Gastrocnemius medialis (tissue), 4 donors: Measurements from ENCODE around the gene PIGT. TPM values are rescaled to one million over a fixed set of nuclear protein-coding genes. Genes with fewer than 3 reads are reported as not detected.

Experiments
- ATAC-seq, 2 donors: fragments of 150-250 bp; one replicate each; pipeline ENCODE4 v1.9.1; 2016
- DNase-seq, 2 donors: peaks; one replicate each; pipeline ENCODE4 v3.0.0-alpha.2; 2019
- H3K27ac ChIP-seq, 4 donors: fragments of 200-600 bp; sonication (generic); 1 replicate in 1 of 4; 2 replicates in 3 of 4; pipeline ENCODE4 v1.5.1; 2016 to 2018; ENCODE audit warnings: mild to moderate bottlenecking in 2 of 4, moderate library complexity in 1 of 4
- H3K27me3 ChIP-seq, 3 donors: fragments of 200-600 bp; sonication (generic) in 2 of 3; 1 replicate in 1 of 3; 2 replicates in 2 of 3; pipeline versions ENCODE4 v1.5.1 to v1.6.0; 2016 to 2019; ENCODE audit warnings: mild to moderate bottlenecking in 1 of 3, moderate library complexity in 1 of 3
- H3K36me3 ChIP-seq, 2 donors: fragments of 200-600 bp; sonication (generic) in 1 of 2; one replicate each; pipeline ENCODE4 v1.5.1; 2017 to 2018
- H3K4me1 ChIP-seq, 2 donors: fragments of 200-600 bp; sonication (generic) in 1 of 2; one replicate each; pipeline ENCODE4 v1.5.1; 2016 to 2017; ENCODE audit warnings: mild to moderate bottlenecking in 2 of 2
- H3K4me3 ChIP-seq, 4 donors: fragments of 200-600 bp; sonication (generic) in 3 of 4; 1 replicate in 1 of 4; 2 replicates in 3 of 4; pipeline ENCODE4 v1.5.1; 2016 to 2019; ENCODE audit warnings: mild to moderate bottlenecking in 2 of 4
- H3K9me3 ChIP-seq, 3 donors: fragments of 200-600 bp; sonication (generic) in 2 of 3; 1 replicate in 1 of 3; 2 replicates in 2 of 3; pipeline ENCODE4 v1.5.1; 2016 to 2019
- POLR2A ChIP-seq, 2 donors: fragments of 450-650 bp; IDR thresholded peaks; one replicate each; pipeline ENCODE4 v1.6.1; 2017; ENCODE audit warnings: antibody characterized with exemption in 2 of 2, mild to moderate bottlenecking in 2 of 2, moderate library complexity in 2 of 2
- in situ Hi-C, 4 donors: fragments of 200-750 bp; cut with MboI; loops; one replicate each; pipeline versions ENCODE4 v1.15.0 to v1.8.0; 2017; ENCODE audit warnings: low sequenced_read_pairs in 4 of 4
- intact Hi-C: fragments of 100-400 bp; cut with DNase I; formaldehyde crosslinking; loops from one replicate; pipeline ENCODE4 v1.15.1; 2023; ENCODE audit warnings: low total_unique reads
- total RNA-seq, 4 donors: library from RNA; depleted of rRNA; stranded (reverse); fragments of >200 nt; gene quantifications; one replicate each; pipeline versions ENCODE4 v1.1.0 to v1.2.3, GENCODE V29; 2016
- TF ChIP-seq, protein P1 (sequence below), 5 experiments: fragments of 450-650 bp in 3 of 5; fragments of 200-600 bp in 2 of 5; sonication (generic) in 2 of 5; IDR thresholded peaks in 4 of 5; conservative IDR thresholded peaks in 1 of 5; 1 replicate in 4 of 5; 2 replicates in 1 of 5; pipeline ENCODE4 v1.5.1; 2016 to 2019; ENCODE audit warnings: antibody characterized with exemption in 5 of 5, mild to moderate bottlenecking in 3 of 5, moderate library complexity in 3 of 5

Gene PIGT
- total RNA-seq, 4 donors from 2014 or later: 45.9 to 118 (median 94.2) TPM

DNA sequence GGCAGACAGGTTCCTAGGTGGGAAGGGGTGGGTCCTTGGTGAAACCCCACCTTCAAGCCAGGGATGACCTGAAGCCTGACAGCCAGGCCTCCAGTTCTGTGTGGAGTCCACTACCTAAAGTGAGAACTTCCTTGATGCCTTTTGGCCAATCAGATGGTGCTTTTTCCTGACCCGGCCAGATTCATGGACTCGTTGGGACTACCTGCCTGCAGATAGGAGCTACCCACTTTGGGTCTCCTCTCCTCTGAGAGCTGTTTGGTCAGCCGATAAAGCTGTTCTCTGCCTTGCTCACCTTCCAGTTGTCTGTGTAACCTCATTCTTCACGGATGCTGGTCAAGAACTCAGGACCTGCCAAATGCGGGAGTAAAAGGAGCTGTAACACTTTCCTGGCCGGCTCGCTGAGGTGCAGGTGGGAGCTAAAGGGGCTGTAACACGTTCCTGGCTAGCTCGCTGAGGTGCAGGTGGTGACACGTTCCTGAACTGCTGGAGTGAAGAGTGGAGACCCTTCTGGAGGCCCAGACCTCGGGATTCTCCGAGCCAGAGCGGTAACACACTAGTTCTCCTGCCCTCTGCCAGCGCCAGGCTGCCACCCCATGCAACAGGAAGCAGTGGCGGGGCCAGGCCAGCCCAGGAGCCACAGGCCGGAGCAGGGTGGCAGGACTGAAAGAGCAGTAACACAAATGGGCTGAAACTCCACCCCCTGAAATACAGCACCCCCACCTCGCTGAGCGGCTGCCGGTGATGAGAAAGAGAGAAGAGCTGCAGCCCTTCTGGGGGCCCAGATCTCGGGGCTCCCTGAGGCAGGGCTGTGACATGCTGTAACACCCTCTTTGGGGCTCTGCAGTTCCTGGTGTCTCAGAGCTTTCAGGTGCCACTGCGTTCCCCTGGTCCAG lies 21.5 kb upstream of the PIGT start:
- Histone ChIP-seq H3K27me3 (no peaks in the 10 kb centered on the region), H3K36me3 (no peaks in the 10 kb centered on the region), H3K4me1 (no peaks in the 10 kb centered on the region), H3K4me3 (no peak overlapping the region), H3K9me3 (no peaks in the 10 kb centered on the region), H3K27ac (no peak overlapping the region)
- DNase-seq (no peak), ATAC-seq (no peak)
- intact Hi-C loops (no loop called here), in situ Hi-C loops (no loop called here)
- TF ChIP-seq POLR2A (IDR thresholded peaks at IDR 0.05): no peak
- TF ChIP-seq, protein P1, sequence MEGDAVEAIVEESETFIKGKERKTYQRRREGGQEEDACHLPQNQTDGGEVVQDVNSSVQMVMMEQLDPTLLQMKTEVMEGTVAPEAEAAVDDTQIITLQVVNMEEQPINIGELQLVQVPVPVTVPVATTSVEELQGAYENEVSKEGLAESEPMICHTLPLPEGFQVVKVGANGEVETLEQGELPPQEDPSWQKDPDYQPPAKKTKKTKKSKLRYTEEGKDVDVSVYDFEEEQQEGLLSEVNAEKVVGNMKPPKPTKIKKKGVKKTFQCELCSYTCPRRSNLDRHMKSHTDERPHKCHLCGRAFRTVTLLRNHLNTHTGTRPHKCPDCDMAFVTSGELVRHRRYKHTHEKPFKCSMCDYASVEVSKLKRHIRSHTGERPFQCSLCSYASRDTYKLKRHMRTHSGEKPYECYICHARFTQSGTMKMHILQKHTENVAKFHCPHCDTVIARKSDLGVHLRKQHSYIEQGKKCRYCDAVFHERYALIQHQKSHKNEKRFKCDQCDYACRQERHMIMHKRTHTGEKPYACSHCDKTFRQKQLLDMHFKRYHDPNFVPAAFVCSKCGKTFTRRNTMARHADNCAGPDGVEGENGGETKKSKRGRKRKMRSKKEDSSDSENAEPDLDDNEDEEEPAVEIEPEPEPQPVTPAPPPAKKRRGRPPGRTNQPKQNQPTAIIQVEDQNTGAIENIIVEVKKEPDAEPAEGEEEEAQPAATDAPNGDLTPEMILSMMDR (IDR thresholded peaks at IDR 0.05 in 4 of 5, conservative IDR thresholded peaks at IDR 0.05 in 1 of 5): no peak

DNA sequence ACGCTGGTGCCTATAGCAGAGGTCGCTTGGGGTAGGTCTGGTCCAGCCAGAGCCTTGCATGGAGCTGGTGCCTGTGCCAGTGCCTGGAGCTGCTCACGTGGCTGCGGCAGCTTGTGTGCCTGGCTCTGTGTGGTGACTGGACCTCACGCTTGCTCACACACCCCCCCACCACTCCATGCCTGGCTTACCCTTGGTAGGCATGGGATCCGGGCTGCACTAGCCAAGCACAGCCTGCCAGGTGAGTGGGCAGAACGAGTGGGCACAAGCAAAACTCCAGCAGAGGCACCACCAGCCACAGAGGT lies 20.9 kb upstream of the PIGT start:
- H3K27ac ChIP-seq: no peak overlapping the region
- H3K36me3 ChIP-seq: no peaks in the 10 kb centered on the region
- H3K9me3 ChIP-seq: no peaks in the 10 kb centered on the region
- ATAC-seq (no peak), DNase-seq (no peak)
- H3K4me3 ChIP-seq: no peak overlapping the region
- H3K27me3 ChIP-seq: no peaks in the 10 kb centered on the region
- intact Hi-C loops (no loop called here), in situ Hi-C loops (no loop called here)
- H3K4me1 ChIP-seq: no peaks in the 10 kb centered on the region
- no peak for TF ChIP-seq POLR2A (IDR thresholded peaks at IDR 0.05)
- TF ChIP-seq, protein P1 (IDR thresholded peaks at IDR 0.05 in 4 of 5, conservative IDR thresholded peaks at IDR 0.05 in 1 of 5): no peak

DNA sequence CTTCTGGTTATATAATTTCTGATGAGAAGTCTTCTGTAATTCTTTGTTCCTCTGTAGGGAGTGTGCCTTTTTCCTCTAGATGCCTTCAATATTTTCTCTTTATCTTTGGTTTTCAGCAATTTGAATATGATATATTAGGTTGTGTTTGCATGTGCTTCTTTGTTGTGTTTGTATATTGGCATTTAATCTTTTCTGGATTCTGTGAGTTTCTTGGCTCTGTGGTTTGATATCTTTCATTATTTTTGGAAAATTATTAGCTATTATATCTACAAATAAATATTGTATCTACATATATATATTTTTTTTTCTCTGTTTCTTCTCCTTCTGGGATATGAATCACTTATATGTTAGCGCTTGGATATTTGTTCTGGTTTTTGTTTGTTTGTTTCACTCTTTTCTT lies 16.9 kb upstream of the PIGT start:
- intact Hi-C loops (no loop called here), in situ Hi-C loops (no loop called here)
- DNase-seq: no peak

DNA sequence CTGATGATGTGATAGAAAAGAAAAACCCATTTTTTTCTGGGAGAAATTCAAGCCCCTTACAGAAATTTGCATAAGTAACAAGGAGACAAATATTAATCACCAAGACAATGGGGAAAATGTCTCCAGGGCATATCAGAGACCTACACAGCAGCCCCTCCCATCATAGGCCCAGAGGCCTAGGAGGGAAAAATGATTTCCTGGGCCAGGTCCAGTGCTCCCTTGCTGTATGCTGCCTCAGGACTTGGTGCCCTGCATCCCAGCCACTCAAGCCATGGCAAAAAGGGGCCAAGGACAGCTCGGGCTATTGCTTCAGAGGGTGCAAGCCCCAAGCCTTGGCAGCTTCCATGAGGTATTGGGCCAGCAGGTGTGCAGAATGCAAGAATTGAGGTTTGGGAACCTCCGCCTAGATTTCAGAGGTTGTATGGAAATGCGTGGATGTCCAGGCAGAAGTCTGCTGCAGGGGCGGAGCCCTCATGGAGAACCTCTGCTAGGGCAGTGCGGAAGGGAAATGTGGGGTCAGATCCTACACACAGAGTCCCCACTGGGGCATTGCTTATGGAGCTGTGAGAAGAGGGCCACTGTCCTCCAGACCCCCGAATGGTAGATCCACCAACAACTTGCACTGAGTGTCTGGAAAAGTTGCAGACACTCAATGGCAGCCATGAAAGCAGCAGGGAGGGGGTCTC lies 15.5 kb upstream of the PIGT start:
- no peak for ATAC-seq
- Histone ChIP-seq H3K9me3 (no peaks in the 10 kb centered on the region), H3K4me3 (no peak overlapping the region), H3K27ac (no peak overlapping the region), H3K36me3 (no peaks in the 10 kb centered on the region), H3K4me1 (peaks cover 0 to 1% of the 10 kb centered on the region in 2 donors), H3K27me3 (no peaks in the 10 kb centered on the region)
- in situ Hi-C loops: no loop called here
- no peak for TF ChIP-seq POLR2A (IDR thresholded peaks at IDR 0.05)
- TF ChIP-seq, protein P1 (IDR thresholded peaks at IDR 0.05 in 4 of 5, conservative IDR thresholded peaks at IDR 0.05 in 1 of 5): no peak
- no peak for DNase-seq
- intact Hi-C loops: no loop called here

More for the DNA sequence above, 16.9 kb upstream of the PIGT start:
- Histone ChIP-seq H3K4me1 (no peaks in the 10 kb centered on the region), H3K27ac (no peak overlapping the region), H3K4me3 (no peak overlapping the region), H3K9me3 (no peaks in the 10 kb centered on the region), H3K27me3 (no peaks in the 10 kb centered on the region), H3K36me3 (no peaks in the 10 kb centered on the region)
- no peak for TF ChIP-seq POLR2A (IDR thresholded peaks at IDR 0.05)
- TF ChIP-seq, protein P1 (IDR thresholded peaks at IDR 0.05 in 4 of 5, conservative IDR thresholded peaks at IDR 0.05 in 1 of 5): no peak
- ATAC-seq: no peak
